A172 (cell line): ENCODE measurements around the gene KCNH2. TPM values are rescaled to one million over a fixed set of nuclear protein-coding genes. Genes with fewer than 3 reads are reported as not detected.
A peak's percentile ranks its signal among the peaks of the same experiment; 100 is the strongest.

Experiments used
- DNase-seq: peaks from one replicate; pipeline ENCODE4 v3.0.0-alpha.2; 2015; ENCODE audit warnings: low spot score
- total RNA-seq: library from RNA; depleted of rRNA; stranded (reverse); fragments of >200 nt; shearing (Covaris generic); gene quantifications from 2 replicates; pipeline ENCODE4 v1.2.3, GENCODE V29; 2014; rRNA removed

KCNH2 gene
- total RNA-seq, 1 experiment from 2014 or later, result 1.7 TPM

DNA sequence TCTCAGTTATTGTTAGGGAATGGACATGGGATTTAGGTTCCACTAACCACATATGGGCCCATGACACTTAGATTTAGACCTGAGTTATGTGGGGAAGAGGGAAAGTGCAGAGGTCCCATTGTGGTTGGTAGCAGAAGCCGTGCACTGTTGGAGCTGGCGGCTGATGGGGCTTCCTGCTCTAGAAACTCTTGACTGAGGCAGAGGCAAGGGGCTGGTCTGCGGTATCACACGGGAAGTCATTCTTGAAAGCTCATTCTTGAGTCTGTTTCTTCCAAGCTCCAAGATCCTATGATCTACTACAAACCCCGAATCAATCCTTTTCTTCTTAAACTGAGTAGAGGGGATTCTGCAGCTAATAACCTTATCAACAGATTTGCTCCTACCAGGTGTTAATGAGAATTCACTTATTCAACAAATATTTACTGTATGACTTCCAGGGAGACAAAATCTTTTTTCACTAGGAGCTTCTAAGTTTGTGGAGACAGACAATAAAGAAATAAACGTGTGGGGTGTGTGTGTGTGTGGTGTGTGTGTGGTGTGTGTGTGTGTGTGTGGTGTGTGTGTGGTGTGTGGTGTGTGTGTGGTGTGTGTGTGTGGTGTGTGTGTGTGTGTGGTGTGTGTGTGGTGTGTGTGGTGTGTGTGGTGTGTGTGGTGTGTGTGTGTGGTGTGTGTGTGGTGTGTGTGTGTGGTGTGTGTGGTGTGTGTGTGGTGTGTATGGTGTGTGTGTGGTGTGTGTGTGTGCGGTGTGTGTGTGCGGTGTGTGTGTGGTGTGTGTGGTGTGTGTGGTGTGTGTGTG is 68.7 kb downstream of the KCNH2 start:
- DNase-seq, result no peak

DNA sequence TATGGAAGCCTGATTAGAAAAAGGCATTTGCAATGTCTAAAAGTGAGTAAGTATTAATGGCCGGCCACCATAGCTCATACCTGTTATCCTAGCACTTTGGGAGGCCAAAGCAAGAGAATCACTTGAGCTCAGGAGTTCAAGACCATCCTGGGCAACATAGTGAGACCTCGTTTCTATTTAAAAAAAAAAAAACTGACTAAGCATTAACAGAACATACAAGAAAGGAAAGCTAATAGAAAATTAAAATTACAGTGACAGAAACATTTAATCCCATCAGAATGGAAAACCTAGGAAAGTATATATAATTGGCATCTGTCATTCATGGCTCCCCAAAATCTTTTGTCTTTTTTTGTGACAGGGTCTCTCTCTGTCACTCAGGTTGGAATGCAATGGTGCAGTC is 69.9 kb downstream of the KCNH2 start:
- DNase-seq, result no peak

- DNase-seq, result peak; percentile 7
Observed at GRCh38 chr7:150904011-150904909, 73.9 kb downstream of the KCNH2 start.

- peak; percentile 87 for DNase-seq
Observed at GRCh38 chr7:150903606-150904005, 74.5 kb downstream of the KCNH2 start.

- DNase-seq, result no peak
Observed at GRCh38 chr7:150902078-150903033, 75.8 kb downstream of the KCNH2 start.

DNA sequence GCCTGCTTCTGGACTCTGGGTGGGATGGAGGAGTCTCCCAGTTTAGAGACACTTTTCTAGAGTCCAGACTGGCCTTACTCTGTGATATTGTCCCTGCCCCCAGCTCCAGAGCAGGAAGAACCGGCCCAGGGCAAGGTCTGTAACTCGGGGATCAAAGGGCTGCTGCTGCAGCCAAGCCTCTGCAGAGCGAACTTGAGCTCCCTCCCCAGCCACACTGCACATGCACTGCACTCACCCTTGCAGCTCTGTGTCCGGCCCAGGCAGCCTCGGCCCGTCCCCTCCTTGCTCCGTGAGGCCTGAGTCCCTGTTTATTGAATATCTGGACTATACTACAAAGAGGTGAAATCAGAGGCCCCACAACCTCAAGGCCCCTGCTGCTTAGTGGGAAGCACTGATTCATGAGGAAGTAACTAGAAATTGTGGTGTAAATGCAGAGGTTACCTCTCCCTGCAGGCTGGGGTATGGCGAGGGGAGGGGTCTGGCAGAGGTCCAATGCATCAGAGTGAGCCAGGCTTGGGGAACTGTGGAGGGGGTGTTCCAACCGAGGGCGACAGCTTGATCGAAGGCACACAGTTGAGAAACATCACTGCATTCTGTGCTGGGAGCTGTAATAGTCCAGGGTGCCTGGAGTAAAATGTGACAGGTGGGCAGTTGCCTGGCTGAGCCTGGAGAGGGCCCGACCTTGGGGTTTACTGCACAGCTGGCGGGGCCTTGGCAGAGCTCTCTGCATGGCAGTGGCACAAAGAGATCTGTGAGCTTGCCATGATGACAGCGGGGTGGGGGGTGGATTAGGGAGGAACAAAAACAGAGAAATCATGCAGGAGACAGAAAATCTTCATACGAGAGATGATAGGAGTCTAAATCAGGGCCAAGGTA is 76.7 kb downstream of the KCNH2 start:
- no peak for DNase-seq

DNA sequence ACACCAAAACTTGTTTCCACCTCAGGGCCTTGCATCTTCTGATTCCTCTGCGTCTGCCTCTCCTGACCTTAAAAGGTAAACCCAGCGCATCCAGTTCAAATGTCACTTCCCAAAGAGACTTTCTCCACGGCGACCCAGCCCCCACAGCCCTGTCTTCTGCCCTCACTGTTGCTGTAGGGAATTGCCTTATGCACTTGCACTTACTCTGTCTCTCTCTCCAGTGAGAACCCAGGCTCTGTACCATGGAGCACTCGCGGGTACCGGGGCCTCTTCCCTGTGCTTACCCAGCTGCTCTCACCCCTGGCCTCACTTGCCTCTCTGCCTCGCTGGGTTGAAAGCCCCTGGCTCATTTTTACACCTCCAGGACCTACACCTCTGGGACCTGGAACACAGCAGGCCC is 77.4 kb downstream of the KCNH2 start:
- no peak for DNase-seq

- DNase-seq, result peak; percentile 45
Observed at GRCh38 chr7:150898475-150899011, 79.6 kb downstream of the KCNH2 start.

- peak; percentile 19 for DNase-seq
Observed at GRCh38 chr7:150897502-150898474, 80.3 kb downstream of the KCNH2 start.

GRCh38 chr7:150896562-150897209 is 81.4 kb downstream of the KCNH2 start:
- DNase-seq, result no peak

DNA sequence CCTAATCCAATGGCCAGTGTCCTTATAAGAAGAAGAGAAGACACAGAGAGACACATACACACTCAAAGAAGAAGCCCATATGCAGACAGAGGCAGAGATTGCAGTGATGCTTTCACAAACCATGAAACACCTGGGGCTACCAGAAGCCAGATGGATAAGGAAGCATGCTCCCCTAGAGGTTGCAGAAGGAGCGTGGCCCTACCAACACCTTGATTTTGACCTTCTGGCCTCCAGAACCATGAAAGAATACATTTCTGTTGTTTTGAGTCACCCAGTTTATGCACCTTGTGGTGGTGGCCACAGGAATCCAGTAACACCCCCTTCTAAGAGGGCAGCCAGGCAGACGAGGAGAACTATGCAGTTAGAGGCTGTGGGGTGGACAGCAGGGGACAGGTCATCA is 82.3 kb downstream of the KCNH2 start:
- no peak for DNase-seq

Other genes with a start within 250 kb of the KCNH2 start
- not detected in 2 replicates for gene GIMAP5, start 240.9 kb downstream of the KCNH2 start, total RNA-seq
- gene TMEM176B, start 178.0 kb downstream of the KCNH2 start, total RNA-seq, result not detected in 2 replicates
- gene TMEM176A, start 177.6 kb downstream of the KCNH2 start, total RNA-seq, result not detected in 2 replicates
- gene AOC1, start 125.8 kb downstream of the KCNH2 start, total RNA-seq, result not detected in 2 replicates
- gene NOS3, start 12.7 kb upstream of the KCNH2 start, total RNA-seq, result 0.74 and 2.5 TPM in 2 replicates
- gene ATG9B, start 46.2 kb upstream of the KCNH2 start, total RNA-seq, result not detected in 2 replicates
- 35.6 and 40.2 TPM in 2 replicates for gene ABCB8, start 50.1 kb upstream of the KCNH2 start, total RNA-seq
- gene ASIC3, start 70.2 kb upstream of the KCNH2 start, total RNA-seq, result 0.31 and 0.53 TPM in 2 replicates
- gene CDK5, start 79.6 kb upstream of the KCNH2 start, total RNA-seq, result 57.0 and 58.7 TPM in 2 replicates
- 195 and 238 TPM in 2 replicates for gene SLC4A2, start 81.3 kb upstream of the KCNH2 start, total RNA-seq
- 95.4 and 118 TPM in 2 replicates for gene FASTK, start 102.5 kb upstream of the KCNH2 start, total RNA-seq
- 28.9 and 42.8 TPM in 2 replicates for gene TMUB1, start 105.2 kb upstream of the KCNH2 start, total RNA-seq
- 46.4 and 58.9 TPM in 2 replicates for gene AGAP3, start 108.2 kb upstream of the KCNH2 start, total RNA-seq
- 0.41 TPM in 1 of 2 replicates, not detected in the other for gene GBX1, start 189.4 kb upstream of the KCNH2 start, total RNA-seq
- gene ASB10, start 208.9 kb upstream of the KCNH2 start, total RNA-seq, result not detected in 2 replicates
- gene H2BK1, start 232.2 kb upstream of the KCNH2 start, total RNA-seq, result not detected in 2 replicates
- 55.6 and 65.6 TPM in 2 replicates for gene ABCF2, start 248.9 kb upstream of the KCNH2 start, total RNA-seq